ENCODE results near the gene TRHDE.

DNA sequence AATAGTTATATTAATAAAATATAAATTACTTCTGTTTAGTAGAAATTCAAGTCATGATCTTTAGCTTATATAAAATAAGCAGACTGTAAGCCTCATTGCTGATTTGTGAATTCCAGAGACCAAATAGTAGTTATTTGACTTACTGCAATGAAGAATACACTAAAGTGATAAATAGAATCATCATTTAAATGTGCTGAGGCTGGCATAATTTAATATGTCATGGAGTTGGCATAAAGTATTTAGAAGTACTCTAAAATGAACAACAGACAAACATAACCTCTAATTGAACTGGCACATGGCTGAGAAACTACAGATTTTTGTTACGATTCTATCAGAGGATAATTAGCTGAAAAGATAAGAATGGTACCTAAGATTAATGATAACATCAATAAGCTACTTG lies 45.7 kb upstream of the TRHDE start:
- no peak for TF ChIP-seq POLR2A (IDR thresholded peaks at IDR 0.05)
- TF ChIP-seq, protein P1, sequence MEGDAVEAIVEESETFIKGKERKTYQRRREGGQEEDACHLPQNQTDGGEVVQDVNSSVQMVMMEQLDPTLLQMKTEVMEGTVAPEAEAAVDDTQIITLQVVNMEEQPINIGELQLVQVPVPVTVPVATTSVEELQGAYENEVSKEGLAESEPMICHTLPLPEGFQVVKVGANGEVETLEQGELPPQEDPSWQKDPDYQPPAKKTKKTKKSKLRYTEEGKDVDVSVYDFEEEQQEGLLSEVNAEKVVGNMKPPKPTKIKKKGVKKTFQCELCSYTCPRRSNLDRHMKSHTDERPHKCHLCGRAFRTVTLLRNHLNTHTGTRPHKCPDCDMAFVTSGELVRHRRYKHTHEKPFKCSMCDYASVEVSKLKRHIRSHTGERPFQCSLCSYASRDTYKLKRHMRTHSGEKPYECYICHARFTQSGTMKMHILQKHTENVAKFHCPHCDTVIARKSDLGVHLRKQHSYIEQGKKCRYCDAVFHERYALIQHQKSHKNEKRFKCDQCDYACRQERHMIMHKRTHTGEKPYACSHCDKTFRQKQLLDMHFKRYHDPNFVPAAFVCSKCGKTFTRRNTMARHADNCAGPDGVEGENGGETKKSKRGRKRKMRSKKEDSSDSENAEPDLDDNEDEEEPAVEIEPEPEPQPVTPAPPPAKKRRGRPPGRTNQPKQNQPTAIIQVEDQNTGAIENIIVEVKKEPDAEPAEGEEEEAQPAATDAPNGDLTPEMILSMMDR (IDR thresholded peaks at IDR 0.05): no peak
- no peak for TF ChIP-seq POLR2AphosphoS5 (IDR thresholded peaks at IDR 0.05; ENCODE audit: insufficient read depth in 1 of 2, low read depth in 1 of 2)

All from vagina (tissue), 2 donors.